ENCODE data around the gene HDAC4.

DNA sequence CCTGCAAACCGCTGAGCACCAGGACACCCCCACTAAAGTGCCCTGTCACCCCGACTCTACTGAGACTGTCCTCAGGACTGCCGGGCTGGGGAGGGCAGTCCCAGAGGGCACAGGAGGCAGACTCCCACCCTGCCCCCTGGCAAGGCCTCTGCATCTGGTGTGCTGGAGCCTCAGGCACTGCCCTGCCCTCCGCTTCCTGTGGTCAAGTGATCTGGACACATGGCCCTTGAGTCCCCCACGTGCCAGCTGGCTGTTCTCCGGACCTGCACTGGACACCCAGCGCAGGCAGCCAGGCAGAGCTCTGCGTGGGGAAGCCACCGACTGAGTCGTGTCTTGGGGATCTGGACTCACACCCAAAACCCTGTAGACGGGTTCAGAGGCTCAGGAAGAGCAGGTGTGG lies 335.3 kb downstream of the HDAC4 start:
- TF ChIP-seq SETDB1 (IDR thresholded peaks at IDR 0.05; ENCODE audit: insufficient read length, low read length): no peak
- TF ChIP-seq, protein P1, sequence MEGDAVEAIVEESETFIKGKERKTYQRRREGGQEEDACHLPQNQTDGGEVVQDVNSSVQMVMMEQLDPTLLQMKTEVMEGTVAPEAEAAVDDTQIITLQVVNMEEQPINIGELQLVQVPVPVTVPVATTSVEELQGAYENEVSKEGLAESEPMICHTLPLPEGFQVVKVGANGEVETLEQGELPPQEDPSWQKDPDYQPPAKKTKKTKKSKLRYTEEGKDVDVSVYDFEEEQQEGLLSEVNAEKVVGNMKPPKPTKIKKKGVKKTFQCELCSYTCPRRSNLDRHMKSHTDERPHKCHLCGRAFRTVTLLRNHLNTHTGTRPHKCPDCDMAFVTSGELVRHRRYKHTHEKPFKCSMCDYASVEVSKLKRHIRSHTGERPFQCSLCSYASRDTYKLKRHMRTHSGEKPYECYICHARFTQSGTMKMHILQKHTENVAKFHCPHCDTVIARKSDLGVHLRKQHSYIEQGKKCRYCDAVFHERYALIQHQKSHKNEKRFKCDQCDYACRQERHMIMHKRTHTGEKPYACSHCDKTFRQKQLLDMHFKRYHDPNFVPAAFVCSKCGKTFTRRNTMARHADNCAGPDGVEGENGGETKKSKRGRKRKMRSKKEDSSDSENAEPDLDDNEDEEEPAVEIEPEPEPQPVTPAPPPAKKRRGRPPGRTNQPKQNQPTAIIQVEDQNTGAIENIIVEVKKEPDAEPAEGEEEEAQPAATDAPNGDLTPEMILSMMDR (tag by site-specific recombination; IDR thresholded peaks at IDR 0.05): no peak
- TF ChIP-seq, protein P2, sequence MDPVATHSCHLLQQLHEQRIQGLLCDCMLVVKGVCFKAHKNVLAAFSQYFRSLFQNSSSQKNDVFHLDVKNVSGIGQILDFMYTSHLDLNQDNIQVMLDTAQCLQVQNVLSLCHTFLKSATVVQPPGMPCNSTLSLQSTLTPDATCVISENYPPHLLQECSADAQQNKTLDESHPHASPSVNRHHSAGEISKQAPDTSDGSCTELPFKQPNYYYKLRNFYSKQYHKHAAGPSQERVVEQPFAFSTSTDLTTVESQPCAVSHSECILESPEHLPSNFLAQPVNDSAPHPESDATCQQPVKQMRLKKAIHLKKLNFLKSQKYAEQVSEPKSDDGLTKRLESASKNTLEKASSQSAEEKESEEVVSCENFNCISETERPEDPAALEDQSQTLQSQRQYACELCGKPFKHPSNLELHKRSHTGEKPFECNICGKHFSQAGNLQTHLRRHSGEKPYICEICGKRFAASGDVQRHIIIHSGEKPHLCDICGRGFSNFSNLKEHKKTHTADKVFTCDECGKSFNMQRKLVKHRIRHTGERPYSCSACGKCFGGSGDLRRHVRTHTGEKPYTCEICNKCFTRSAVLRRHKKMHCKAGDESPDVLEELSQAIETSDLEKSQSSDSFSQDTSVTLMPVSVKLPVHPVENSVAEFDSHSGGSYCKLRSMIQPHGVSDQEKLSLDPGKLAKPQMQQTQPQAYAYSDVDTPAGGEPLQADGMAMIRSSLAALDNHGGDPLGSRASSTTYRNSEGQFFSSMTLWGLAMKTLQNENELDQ (tag by site-specific recombination; IDR thresholded peaks at IDR 0.05; ENCODE audit: low read depth): no peak
- no peak for TF ChIP-seq HOXD13 (CRISPR knock-in tag; IDR thresholded peaks at IDR 0.05; ENCODE audit: borderline replicate concordance)
- TF ChIP-seq ZNF121 (tag by site-specific recombination; IDR thresholded peaks at IDR 0.05): no peak
- TF ChIP-seq ZNF549 (tag by site-specific recombination; IDR thresholded peaks at IDR 0.05): no peak
- no peak for TF ChIP-seq ZNF24 (tag by site-specific recombination; IDR thresholded peaks at IDR 0.05)
- no peak for TF ChIP-seq ZXDB (tag by site-specific recombination; IDR thresholded peaks at IDR 0.05)
- no peak for TF ChIP-seq ZBTB8A (tag by site-specific recombination; IDR thresholded peaks at IDR 0.05)
- TF ChIP-seq, protein P3, sequence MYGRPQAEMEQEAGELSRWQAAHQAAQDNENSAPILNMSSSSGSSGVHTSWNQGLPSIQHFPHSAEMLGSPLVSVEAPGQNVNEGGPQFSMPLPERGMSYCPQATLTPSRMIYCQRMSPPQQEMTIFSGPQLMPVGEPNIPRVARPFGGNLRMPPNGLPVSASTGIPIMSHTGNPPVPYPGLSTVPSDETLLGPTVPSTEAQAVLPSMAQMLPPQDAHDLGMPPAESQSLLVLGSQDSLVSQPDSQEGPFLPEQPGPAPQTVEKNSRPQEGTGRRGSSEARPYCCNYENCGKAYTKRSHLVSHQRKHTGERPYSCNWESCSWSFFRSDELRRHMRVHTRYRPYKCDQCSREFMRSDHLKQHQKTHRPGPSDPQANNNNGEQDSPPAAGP (tag by site-specific recombination; IDR thresholded peaks at IDR 0.05): no peak
- TF ChIP-seq ZNF785 (tag by site-specific recombination; IDR thresholded peaks at IDR 0.05): no peak
